Activated T-cell treated with anti-CD3 and anti-CD28 coated beads for 48 hours (primary cell): ENCODE results near the gene OR6C68.
"Not testable (repeated sequence)": the region's sequence is repeated elsewhere in the genome, so short reads cannot be mapped to it uniquely, and the experiment has no call there.

Experiments
- DNase-seq: peaks from one replicate; pipeline ENCODE4 v3.0.0-alpha.2; 2020; ENCODE audit warnings: low read depth

OR6C68 gene

DNA sequence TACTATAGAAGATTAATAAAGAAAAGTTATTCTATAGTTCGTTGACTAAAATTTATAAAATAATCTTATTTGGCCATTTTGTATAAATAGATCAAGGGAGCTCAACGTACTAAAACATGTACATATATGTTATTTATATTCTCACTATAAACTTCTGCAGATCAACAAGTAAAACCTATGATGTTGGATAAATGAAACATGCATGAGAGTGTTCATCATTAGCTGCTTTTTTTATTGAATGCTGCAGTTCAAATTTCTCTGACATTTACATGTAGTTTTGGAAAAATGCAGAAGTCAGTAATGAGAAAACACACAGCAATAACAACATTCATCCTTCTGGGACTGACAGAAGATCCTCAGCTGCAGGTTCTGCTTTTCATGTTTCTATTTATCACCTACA lies at the start of gene OR6C68:
TSS of gene OR6C68 (plus strand) at position 301 of the 400 bp plus-strand sequence. CDS start at position 301, 0 bp downstream.
- no peak for DNase-seq

DNA sequence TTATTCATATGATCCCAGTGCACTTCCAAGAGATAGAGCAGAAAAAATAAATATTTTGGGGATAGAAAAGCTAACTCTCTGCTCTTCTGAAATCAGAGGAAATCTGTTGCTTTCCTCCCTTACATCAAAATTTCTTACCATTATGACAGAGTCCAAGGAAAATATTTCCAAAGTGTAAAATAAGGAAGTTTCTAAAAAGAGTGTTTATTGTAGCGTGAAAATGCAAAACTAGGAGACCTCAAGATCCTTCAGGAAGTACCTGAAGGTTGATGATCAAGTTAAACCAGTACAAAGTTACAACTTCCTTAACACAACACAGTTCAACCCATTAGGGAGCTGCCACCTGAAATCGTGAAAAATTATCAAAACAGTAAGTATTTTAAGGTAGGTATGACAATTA lies 48.4 kb upstream of the OR6C68 start, which contains the start of gene OR6C2:
TSS of gene OR6C2 (plus strand) at position 301 of the 400 bp plus-strand sequence. CDS start 8,138 bp downstream, outside the sequence.
- DNase-seq = no peak

DNA sequence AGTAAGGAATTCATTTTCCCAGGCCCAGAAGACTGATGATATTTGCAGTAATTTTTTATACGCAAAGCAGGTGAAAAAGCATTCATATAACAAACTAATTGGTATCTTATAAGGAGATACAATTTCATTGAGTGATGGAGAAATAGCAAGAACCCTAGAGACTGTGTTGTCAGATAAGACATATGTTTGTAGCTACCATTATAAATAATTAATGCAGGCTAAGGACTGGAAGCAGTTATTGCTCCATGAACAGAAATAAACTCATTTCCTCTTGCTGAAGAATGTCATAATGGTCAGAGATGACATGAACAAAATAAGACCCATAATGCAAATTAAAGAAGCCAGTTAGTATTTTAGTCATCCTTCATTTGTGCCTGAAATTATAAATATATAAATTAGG lies 46.8 kb upstream of the OR6C68 start:
- DNase-seq = no peak

DNA sequence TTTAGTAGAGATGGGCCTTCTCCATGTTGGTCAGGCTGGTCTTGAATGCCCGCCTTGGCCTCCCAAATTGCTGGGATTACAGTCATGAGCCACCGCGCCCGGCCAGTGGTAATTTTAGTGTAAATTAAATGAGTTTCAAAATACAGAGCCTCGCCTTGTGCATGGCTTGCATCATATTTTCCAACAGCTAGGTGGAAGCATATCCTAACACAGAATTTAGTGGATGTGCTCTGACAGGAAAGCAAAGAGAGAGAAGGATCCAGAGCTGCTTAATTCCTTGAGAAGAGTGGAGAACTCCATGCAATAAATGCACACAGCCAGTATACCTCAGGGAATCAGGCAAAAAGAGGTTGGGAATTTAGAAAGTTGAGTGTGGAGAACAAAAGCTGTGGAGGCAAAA lies 45.9 kb upstream of the OR6C68 start:
- DNase-seq = no peak

DNA sequence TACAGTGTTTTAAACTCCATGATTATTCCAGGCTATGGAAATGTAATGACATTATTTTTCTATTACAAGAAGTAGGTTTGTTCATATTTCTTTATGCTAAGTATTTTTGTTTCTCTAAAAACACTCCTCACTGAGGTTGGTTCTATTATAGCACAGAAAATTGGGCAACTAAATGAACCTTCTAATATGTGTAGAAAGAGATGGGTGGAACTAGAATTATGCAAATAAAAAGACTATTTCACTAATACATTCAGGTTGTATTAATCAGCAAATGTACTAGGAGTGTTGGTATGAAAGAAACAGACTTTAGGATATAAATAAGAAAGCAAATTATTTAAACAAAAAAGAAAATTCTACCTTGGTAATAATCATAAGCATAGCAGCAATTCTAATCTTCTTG lies 43.4 kb upstream of the OR6C68 start:
- DNase-seq = no peak

DNA sequence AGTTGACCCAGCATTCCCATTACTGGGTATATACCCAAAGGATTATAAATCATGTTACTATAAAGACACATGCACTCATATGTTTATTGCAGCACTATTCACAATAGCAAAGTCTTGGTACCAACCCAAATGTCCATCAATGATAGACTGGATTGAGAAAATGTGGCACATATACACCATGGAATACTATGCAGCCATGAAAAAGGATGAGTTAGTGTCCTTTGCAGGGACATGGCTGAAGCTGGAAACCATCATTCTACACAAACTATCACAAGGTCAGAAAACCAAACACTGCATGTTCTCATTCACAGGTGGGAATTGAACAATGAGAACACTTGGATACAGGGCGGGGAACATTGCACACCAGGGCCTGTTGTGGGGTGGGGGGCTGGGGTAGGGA lies 27.3 kb upstream of the OR6C68 start:
- DNase-seq = not testable (repeated sequence)

DNA sequence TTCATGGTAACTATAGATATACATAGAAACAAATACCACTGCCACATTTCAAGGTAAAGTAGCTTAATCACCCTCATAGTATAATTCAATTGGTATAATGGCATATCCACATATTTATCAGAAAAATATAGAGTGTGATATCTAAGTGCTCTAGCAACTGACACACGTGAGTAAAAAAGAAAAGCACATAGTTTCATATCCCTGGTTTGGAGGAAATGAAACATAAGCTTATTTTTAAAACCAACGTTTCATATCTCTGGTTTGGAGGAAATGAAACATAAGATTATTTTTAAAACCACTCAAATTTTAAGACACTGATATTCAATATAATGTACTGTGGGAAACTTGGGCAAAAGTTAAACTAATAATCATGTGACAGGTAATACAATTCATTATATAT lies 24.3 kb upstream of the OR6C68 start:
- no peak for DNase-seq

DNA sequence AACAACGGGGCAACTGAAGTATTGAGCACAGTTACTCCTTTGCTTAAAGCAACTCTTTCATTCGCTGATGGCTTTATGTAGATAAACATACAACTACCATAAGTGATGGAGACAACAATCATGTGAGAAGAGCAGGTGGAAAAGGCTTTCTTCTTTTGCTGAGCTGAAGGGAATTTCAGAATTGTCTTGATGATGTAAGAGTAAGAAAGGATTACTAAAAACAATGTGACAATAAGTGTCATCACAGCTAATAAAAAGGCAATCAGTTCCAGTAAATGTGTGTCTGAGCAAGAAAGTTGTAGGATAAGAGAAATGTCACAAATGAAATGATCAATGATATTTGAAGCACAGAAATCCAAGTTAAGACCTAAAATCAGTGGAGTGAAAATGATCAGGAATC lies 22.9 kb upstream of the OR6C68 start:
- DNase-seq = no peak

DNA sequence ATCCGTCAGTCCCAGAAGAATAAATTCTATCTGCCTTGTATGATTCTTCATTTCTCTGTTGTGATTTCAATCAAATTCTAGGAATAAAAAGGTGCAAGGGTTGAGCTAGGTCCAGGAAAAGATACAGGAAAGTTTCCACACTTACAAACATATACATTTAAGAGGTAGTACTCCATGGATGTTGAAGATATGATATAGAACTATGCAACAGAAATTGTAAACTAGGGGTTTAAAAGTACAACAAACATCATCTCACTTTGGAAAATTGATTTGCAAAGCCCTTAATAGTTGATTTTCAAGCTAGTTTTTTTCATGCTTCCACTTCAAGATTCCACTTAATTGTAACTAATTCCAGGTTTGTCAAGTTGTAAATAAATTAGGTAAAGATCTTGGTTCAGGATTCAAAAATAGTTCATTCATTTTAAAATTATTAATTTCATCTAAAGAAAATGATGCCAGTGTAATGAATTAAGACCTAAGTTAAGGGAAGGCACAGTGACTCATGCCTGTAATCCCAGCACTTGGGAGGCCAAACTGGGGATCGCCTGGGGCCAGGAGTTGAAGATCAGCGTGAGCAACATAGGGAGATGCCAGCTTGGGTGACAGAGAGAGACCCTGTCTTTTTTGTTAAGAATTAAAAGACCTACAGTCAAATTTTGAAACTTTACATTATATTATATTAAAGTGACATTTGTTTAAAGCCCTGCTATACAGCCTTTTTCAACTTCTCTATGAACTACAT lies 21.9 kb upstream of the OR6C68 start, which contains the start of gene OR6C70:
TSS of gene OR6C70 (minus strand) at position 51 of the 742 bp plus-strand sequence. CDS start at position 51, 0 bp downstream.
- DNase-seq = no peak

DNA sequence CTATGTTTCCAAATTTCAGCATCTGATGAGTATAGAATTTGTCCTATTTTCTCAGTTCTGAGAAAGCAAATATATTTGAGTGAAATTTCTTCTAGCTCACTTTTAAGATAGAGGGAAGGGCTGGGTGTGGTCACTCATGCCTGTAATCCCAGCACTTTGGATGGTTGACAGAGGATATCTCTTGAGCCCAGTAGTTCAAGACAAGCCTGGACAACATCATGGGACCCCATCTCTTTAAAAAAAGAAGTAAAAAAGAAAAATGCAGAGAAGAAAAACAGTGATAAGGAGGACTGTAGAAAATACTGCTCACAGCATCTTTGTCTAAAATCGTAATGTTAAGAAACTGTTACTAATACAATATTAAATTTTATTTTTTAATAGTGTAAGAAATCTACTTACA lies 19.9 kb upstream of the OR6C68 start:
- no peak for DNase-seq

DNA sequence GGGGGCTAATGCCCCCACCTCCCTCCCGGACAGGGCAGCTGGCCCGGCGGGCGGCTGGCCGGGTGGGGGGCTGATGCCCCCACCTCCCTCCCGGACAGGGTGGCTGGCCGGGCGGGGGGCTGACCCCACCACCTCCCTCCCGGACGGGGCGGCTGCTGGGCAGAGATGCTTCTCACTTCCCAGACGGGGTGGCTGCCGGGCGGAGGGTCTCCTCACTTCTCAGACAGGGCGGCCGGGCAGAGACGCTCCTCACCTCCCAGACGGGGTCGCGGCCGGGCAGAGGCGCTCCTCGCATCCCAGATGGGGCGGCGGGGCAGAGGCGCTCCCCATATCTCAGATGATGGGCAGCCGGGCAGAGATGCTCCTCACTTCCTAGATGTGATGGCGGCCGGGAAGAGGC lies 13.0 kb upstream of the OR6C68 start:
- DNase-seq = not testable (repeated sequence)

DNA sequence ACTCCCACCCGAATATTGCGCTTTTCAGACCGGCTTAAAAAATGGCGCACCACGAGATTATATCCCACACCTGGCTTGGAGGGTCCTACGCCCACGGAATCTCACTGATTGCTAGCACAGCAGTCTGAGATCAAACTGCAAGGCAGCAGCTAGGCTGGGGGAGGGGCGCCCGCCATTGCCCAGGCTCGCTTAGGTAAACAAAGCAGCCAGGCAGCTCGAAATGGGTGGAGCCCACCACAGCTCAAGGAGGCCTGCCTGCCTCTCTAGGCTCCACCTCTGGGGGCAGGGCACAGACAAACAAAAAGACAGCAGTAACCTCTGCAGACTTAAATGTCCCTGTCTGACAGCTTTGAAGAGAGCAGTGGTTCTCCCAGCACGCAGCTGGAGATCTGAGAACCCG lies 7.9 kb upstream of the OR6C68 start:
- DNase-seq = not testable (repeated sequence)

DNA sequence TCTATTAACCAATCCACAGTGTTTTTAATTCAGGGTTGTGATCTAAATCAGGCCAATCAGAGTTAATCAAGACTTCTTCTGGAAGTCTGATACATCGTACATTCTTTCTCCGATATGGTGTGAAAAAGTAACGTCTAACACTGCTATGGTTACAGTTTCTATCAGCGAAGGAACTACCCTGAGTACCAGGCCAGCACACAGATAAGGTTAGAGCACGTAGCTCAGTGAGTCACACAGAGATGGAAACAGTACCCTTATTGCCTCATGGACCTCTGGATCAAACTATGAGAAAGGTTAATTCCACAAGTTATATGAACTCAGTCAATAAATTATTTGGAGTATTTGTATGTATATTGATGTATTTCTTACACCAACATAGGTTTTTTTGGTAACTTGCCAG lies 3.3 kb downstream of the OR6C68 start:
- DNase-seq = no peak

DNA sequence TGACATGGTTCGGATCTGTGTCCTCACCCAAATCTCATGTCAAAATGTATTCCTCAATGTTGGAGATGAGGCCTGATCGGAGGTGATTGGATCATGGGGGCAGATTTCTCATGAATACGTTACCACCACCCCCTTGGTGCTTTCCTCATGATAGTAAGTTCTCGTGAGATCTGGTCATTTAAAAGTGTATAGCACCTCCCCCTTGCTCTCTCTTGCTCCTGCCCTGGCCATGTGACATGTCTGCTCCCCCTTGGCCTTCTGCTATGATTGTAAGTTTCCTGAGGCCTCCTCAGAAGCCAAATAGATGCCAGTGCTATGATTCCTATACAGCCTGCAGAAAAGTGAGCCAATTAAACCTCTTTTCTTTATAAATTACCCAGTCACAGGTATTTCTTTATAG lies 7.1 kb downstream of the OR6C68 start:
- no peak for DNase-seq

DNA sequence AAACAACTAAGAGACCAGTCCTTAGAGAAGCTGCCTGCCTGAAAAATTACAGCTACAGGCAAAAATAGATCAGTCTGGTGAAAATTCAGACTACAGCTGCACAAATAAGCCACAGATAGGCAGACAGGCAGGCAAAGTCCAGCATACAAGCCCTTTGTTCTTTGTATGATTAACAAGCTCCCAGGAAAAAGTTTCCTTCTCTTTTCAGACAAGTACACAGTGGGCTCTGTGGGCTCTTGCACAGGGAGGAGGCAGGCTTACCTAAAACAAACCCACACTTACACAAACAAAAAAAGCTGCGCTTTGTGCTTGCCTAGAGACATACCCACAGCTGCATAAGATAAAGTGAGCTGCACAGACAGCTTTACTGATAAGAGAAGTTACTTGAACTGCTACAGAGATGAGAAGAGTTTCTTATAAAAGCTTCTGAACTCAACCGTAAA lies 7.7 kb downstream of the OR6C68 start:
- no peak for DNase-seq

DNA sequence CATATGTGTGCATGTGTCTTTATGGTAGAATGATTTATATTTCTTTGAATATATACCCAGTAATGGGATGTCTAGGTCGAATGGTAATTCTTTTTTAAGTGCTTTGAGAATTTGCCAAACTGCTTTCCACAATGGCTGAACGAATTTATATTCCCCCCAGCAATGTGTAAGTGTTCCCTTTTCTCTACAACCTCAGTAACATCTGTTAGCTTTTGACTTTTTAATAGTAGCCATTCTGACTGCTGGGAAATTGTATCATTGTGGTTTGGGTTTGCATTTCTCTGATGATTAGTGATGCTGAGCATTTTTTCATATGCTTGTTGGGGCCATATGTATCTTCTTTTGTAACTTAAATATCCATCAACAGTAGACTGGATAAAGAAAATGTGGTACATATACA lies 9.4 kb downstream of the OR6C68 start:
- DNase-seq = no peak

DNA sequence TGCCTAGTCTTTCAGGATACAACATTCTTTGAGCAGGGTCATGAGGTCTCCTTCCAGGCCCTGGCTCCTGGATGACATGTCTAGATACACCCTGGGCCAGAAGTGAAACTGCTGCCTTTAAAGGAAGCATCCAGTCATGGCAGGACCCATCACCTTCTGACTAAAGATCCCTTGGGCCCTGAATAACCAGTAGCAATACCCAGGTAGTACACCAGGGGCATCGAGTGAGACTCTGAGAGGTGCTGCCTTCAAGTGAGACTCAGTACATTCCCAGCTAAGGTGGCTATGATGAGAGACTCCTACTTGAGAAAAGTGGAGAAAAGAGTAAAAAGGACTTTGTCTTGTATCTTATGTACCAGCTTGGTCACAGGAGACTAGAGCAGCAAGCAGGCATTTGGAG lies 23.5 kb downstream of the OR6C68 start:
- no peak for DNase-seq

DNA sequence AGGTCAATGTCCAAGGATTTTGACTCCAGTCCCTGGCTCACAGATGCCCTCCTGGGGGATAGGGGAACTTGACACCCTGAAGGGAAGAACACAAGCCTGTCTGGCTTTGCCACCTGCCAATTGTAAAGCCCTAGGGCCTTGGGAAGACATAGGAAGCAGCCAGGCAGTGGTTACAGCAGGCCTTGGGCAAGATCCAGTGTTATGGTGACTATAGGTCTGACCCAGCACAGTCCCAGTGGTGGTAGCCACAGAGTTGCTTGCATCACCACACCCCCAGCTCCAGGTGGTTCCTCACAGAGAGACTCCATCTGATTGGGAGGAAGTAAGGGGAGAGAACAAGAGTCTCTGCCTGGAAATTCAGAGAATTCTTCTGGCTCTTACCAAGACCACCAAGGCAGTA lies 24.2 kb downstream of the OR6C68 start:
- no peak for DNase-seq
